ENCODE data around the gene OR2Z1.
"Not testable (repeated sequence)": the region's sequence is repeated elsewhere in the genome, so short reads cannot be mapped to it uniquely, and the experiment has no call there.

The OR2Z1 gene

DNA sequence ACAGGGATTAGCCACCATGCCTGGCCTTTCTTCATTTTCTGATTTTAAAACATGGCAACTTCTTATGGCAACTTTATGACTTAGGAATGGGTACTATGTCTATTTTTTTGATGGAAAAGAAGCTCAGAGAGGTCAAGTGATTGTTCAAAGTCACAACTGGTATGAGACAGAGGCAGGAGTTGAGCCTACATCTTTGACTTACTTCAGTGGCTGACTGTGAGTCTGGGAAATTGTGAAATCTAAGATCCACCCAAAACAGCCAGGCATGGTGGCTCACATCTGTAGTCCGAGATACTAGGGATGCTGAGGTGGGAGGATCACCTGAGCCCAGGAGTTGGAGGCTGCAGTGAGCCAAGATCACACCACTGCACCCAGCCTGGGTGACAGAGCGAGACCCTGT is 20.5 kb upstream of the OR2Z1 start:
- no peak overlapping the region for H3K4me3 ChIP-seq (ENCODE audit: low read depth, low read length)
- no peak for DNase-seq (ENCODE audit: low read depth)

- DNase-seq (ENCODE audit: low read depth): no peak
- no peak overlapping the region for H3K4me3 ChIP-seq (ENCODE audit: low read depth, low read length)
These were observed 19.1 kb upstream of the OR2Z1 start for GRCh38 chr19:8702350-8702749.

DNA sequence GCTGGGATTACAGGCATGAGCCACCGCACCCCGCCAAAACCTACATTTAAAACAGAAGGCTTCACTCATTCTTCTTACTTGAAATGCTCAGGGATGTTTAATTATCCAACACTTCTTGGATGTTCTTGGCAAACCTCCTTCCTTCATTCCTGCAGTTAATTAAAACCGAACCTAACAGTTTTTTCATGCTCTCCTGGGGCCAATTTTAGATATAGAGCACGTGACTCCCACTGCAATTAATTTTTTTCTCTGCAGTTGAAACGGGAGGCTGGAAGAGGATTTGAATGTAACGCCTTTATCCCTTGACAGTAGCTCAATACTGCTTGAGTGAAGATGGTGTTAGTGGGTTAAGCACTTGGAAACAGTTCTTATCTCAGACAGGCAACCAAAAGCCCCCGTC is 18.2 kb upstream of the OR2Z1 start:
- H3K4me3 ChIP-seq (ENCODE audit: low read depth, low read length): no peak overlapping the region
- DNase-seq (ENCODE audit: low read depth): no peak

GRCh38 chr19:8705304-8705703 is 16.1 kb upstream of the OR2Z1 start:
- not testable (repeated sequence) for H3K4me3 ChIP-seq (ENCODE audit: low read depth, low read length); DNase-seq (ENCODE audit: low read depth)

- no peak for DNase-seq (ENCODE audit: low read depth)
- H3K4me3 ChIP-seq (ENCODE audit: low read depth, low read length): no peak overlapping the region
These were observed 15.7 kb upstream of the OR2Z1 start for GRCh38 chr19:8705742-8706141.

GRCh38 chr19:8710337-8710736 is 11.1 kb upstream of the OR2Z1 start:
- H3K4me3 ChIP-seq (ENCODE audit: low read depth, low read length); DNase-seq (ENCODE audit: low read depth): not testable (repeated sequence)

GRCh38 chr19:8722032-8722431 is 598 bp downstream of the OR2Z1 start:
- no peak for DNase-seq (ENCODE audit: low read depth)
- no peak overlapping the region for H3K4me3 ChIP-seq (ENCODE audit: low read depth, low read length)

DNA sequence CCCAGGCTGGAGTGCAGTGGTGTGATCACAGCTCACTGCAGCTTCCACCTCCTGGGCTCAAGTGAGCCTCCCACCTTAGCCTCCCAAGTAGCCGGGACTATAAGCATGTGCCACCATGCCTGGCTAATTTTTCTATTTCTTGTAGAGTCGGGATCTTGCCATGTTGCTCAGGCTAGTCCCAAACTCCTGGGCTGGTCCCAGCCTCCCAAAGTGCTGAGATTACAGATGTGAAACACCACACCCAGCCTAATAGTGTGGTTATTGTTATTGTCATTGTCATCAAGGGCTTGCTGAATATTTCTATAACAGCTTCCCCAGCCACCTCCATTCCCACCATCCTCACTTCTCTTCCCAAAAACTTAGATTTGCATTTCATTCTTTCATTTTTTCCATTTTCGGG is 2.8 kb downstream of the OR2Z1 start:
- DNase-seq (ENCODE audit: low read depth): no peak
- H3K4me3 ChIP-seq (ENCODE audit: low read depth, low read length): no peak overlapping the region

GRCh38 chr19:8731428-8732169 is 10.2 kb downstream of the OR2Z1 start:
- no peak for DNase-seq (ENCODE audit: low read depth)
- no peak overlapping the region for H3K4me3 ChIP-seq (ENCODE audit: low read depth, low read length)

DNA sequence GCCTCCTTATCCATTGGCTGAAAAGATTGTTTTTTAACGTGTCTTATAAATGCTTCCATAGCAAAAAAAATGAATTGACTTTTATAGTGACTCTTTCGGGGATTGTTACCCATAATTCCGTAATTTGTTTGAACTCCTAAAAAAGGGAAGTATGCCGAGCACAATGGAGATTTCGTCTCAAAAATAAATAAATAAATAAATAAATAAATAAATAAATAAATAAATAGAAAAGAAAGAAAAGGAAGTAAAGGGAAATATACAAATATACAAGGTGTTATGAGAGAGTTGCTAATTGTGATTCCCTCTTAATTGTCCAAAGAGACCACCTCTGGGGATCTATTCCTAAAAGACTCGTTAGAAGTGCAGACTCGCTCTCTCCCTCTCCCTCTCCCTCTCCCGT is 16.9 kb downstream of the OR2Z1 start:
- DNase-seq (ENCODE audit: low read depth): no peak

DNA sequence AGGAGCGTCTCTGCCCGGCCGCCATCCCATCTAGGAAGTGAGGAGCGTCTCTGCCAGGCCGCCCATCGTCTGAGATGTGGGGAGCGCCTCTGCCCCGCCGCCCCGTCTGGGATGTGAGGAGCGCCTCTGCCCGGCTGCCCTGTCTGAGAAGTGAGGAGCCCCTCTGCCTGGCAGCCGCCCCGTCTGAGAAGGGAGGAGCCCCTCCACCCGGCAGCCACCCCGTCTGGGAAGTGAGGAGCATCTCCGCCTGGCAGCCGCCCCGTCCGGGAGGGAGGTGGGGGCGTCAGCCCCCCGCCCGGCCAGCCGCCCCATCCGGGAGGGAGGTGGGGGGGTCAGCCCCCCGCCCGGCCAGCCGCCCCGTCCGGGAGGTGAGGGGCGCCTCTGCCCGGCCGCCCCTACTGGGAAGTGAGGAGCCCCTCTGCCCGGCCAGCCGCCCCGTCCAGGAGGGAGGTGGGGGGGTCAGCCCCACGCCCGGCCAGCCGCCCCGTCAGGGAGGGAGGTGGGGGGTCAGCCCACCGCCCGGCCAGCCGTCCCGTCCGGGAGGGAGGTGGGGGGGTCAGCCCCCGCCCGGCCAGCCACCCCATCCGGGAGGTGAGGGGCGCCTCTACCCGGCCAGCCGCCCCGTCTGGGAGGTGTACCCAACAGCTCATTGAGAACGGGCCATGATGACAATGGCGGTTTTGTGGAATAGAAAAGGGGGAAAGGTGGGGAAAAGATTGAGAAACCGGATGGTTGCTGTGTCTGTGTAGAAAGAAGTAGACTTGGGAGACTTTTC is 18.0 kb downstream of the OR2Z1 start:
- not testable (repeated sequence) for H3K4me3 ChIP-seq (ENCODE audit: low read depth, low read length); DNase-seq (ENCODE audit: low read depth)

More for the DNA sequence above, 16.9 kb downstream of the OR2Z1 start:
- H3K4me3 ChIP-seq (ENCODE audit: low read depth, low read length): no peak overlapping the region

DNA sequence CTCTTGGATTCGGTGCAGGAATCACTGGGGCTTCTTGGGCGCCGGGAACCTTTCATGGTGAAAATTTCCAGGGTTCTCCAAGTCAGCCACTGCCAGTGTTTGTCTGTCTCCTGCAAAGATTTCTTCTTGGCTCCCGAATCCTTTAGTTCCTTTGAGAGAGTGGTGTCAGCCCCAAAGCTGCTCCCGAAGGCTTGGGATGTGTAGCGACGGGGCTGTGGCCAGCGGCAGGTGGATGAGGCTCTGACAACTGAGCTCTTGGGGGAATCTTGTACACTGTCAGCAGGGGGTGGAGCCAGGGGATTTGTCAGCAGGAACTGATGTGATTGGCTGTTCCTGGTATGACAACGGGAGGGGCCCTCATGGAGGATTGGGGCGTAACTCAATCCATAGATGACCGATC is 45.8 kb downstream of the OR2Z1 start:
- not testable (repeated sequence) for H3K4me3 ChIP-seq (ENCODE audit: low read depth, low read length); DNase-seq (ENCODE audit: low read depth)

- not testable (repeated sequence) for DNase-seq (ENCODE audit: low read depth); H3K4me3 ChIP-seq (ENCODE audit: low read depth, low read length)
These were observed 47.8 kb downstream of the OR2Z1 start for GRCh38 chr19:8769265-8769664.

- not testable (repeated sequence) for DNase-seq (ENCODE audit: low read depth); H3K4me3 ChIP-seq (ENCODE audit: low read depth, low read length)
These were observed 52.2 kb downstream of the OR2Z1 start for GRCh38 chr19:8773587-8773986.

Measured in skeletal muscle cell (primary cell).